ENCODE results near the gene CCSER1.

- TF ChIP-seq POLR2AphosphoS5 (IDR thresholded peaks at IDR 0.05; ENCODE audit: low read depth, low read length) (no peak), CTCF (IDR thresholded peaks at IDR 0.05) (no peak), REST (IDR thresholded peaks at IDR 0.05; ENCODE audit: insufficient read depth in 1 of 2, low read depth in 2 of 2, low read length in 1 of 2) (no peak), TCF7L2 (IDR thresholded peaks at IDR 0.05; ENCODE audit: low read depth, low read length) (no peak), SIN3A (IDR thresholded peaks at IDR 0.05; ENCODE audit: borderline replicate concordance, insufficient read depth, low read depth, low read length) (no peak)
Observed at GRCh38 chr4:90780193-90780592, 653.0 kb downstream of the CCSER1 start.
